ENCODE measurements around the gene GPD2. TPM values are rescaled to one million over a fixed set of nuclear protein-coding genes. Genes with fewer than 3 reads are reported as not detected.

Gene GPD2
- total and polyA plus RNA-seq, 2 donors (not counting 1 experiment from before 2014, with no cell fraction given) = 5.1 to 26.8 TPM

- no peaks in the 10 kb centered on the region for H3K36me3 ChIP-seq (replicated peaks in 1 of 2; ENCODE audit: control extremely low read depth in 1 of 2, control insufficient read depth in 1 of 2, extremely low read depth in 1 of 2, insufficient read depth in 2 of 2, low read length in 1 of 2)
- peak overlapping the region; percentile 97 for H3K9ac ChIP-seq (ENCODE audit: low read length)
- H3K9me3 ChIP-seq (ENCODE audit: control extremely low read depth in 1 of 3, control insufficient read depth in 2 of 3, insufficient read depth in 1 of 3, low read length in 2 of 3) = no peaks in the 10 kb centered on the region
- peak overlapping the region; percentile 71 to 89 (median 74) for H3K4me3 ChIP-seq (ENCODE audit: control extremely low read depth in 1 of 5, extremely low read depth in 1 of 5, insufficient read depth in 1 of 5, low read depth in 2 of 5, low read length in 4 of 5)
- peaks cover 30% of the 10 kb centered on the region for H3K79me2 ChIP-seq (ENCODE audit: control insufficient read depth, insufficient read depth, low read length)
- H3K4me1 Mint-ChIP-seq = peaks cover 32% of the 10 kb centered on the region
- H3K9me3 Mint-ChIP-seq (ENCODE audit: insufficient read depth) = no peaks in the 10 kb centered on the region
- H4K20me1 ChIP-seq (ENCODE audit: control insufficient read depth, insufficient read depth, low read length, poor library complexity, severe bottlenecking) = peaks cover 11% of the 10 kb centered on the region
- peak overlapping the region; percentile 87 for H3K27ac Mint-ChIP-seq
- ATAC-seq (ENCODE audit: low read depth) = no peak
- peaks cover 17 to 26% of the 10 kb centered on the region in 2 donors for H3K4me1 ChIP-seq (ENCODE audit: control insufficient read depth in 2 of 2, insufficient read depth in 2 of 2, low read length in 2 of 2)
- intact Hi-C loops (cut with micrococcal nuclease) = loop anchor here (5.0 kb wide), 2 partner anchors 35 to 1440 kb away; partner anchors contain the start of gene ACVR1
- peak overlapping the region in 1 of 2 donors; percentile 85 for H3K27ac ChIP-seq (ENCODE audit: low read length in 2 of 2)
- TF ChIP-seq EZH2 (IDR thresholded peaks at IDR 0.05; ENCODE audit: borderline replicate concordance, insufficient read depth, low read depth, low read length, poor library complexity, severe bottlenecking) = no peak
- no peak for TF ChIP-seq CTCF (IDR thresholded peaks at IDR 0.05)
- ChIA-PET CTCF (interaction anchor here (0.8 to 1.8 kb wide), 5 partner anchors 35 to 103 kb away, joined by 3 to 4 read pairs (median 3); no protein-coding TSS in a partner anchor), POLR2A (interaction anchor here (0.6 to 1.9 kb wide), 2 partner anchors 37 to 102 kb away, joined by 3 to 6 read pairs; no protein-coding TSS in a partner anchor)
- DNase-seq = no peak
- no peaks in the 10 kb centered on the region for H3K27me3 ChIP-seq (replicated peaks in 1 of 4; ENCODE audit: control extremely low read depth in 1 of 4, control insufficient read depth in 3 of 4, insufficient read depth in 4 of 4, low read length in 3 of 4)
- H3K4me2 ChIP-seq (replicated peaks; ENCODE audit: low read depth, low read length, poor library complexity, severe bottlenecking) = peak overlapping the region; percentile 99
- peak overlapping the region; percentile 98 for H2AFZ ChIP-seq (ENCODE audit: insufficient read depth, low read depth, low read length, poor library complexity, severe bottlenecking)
- 71% methylated on average over 1 of the region's 6 CpGs for WGBS (ENCODE audit: insufficient coverage)
- H3K27me3 Mint-ChIP-seq = no peaks in the 10 kb centered on the region
- H3K4me3 Mint-ChIP-seq = peak overlapping the region; percentile 91
Measured at GRCh38 chr2:156437272-156437930, 1.2 kb downstream of the GPD2 start.

- Histone ChIP-seq H3K9me3 (ENCODE audit: control extremely low read depth in 1 of 3, control insufficient read depth in 2 of 3, insufficient read depth in 1 of 3, low read length in 2 of 3) (no peaks in the 10 kb centered on the region), H3K9ac (ENCODE audit: low read length) (no peak overlapping the region), H4K20me1 (ENCODE audit: control insufficient read depth, insufficient read depth, low read length, poor library complexity, severe bottlenecking) (peaks cover 11% of the 10 kb centered on the region), H3K27me3 (replicated peaks in 1 of 4; ENCODE audit: control extremely low read depth in 1 of 4, control insufficient read depth in 3 of 4, insufficient read depth in 4 of 4, low read length in 3 of 4) (no peaks in the 10 kb centered on the region), H3K4me2 (replicated peaks; ENCODE audit: low read depth, low read length, poor library complexity, severe bottlenecking) (peak overlapping the region; percentile 99), H3K27ac (ENCODE audit: low read length in 2 of 2) (no peak overlapping the region), H3K36me3 (replicated peaks in 1 of 2; ENCODE audit: control extremely low read depth in 1 of 2, control insufficient read depth in 1 of 2, extremely low read depth in 1 of 2, insufficient read depth in 2 of 2, low read length in 1 of 2) (no peaks in the 10 kb centered on the region), H3K4me3 (ENCODE audit: control extremely low read depth in 1 of 5, extremely low read depth in 1 of 5, insufficient read depth in 1 of 5, low read depth in 2 of 5, low read length in 4 of 5) (no peak overlapping the region), H3K79me2 (ENCODE audit: control insufficient read depth, insufficient read depth, low read length) (peaks cover 35% of the 10 kb centered on the region), H2AFZ (ENCODE audit: insufficient read depth, low read depth, low read length, poor library complexity, severe bottlenecking) (no peak overlapping the region), H3K4me1 (ENCODE audit: control insufficient read depth in 2 of 2, insufficient read depth in 2 of 2, low read length in 2 of 2) (peaks cover 17 to 26% of the 10 kb centered on the region in 2 donors)
- intact Hi-C loops (cut with micrococcal nuclease) = loop anchor here (5.0 kb wide), 2 partner anchors 34 to 1439 kb away; partner anchors contain the start of gene ACVR1
- ChIA-PET POLR2A (interaction anchor here (0.6 to 1.9 kb wide), 2 partner anchors 38 to 102 kb away, joined by 3 to 6 read pairs; no protein-coding TSS in a partner anchor), CTCF (interaction anchor here (1.1 to 1.8 kb wide), 4 partner anchors 36 to 246 kb away, joined by 3 to 4 read pairs (median 3); no protein-coding TSS in a partner anchor)
- no peak for ATAC-seq (ENCODE audit: low read depth)
- Mint-ChIP-seq H3K9me3 (ENCODE audit: insufficient read depth) (no peaks in the 10 kb centered on the region), H3K27me3 (no peaks in the 10 kb centered on the region), H3K27ac (no peak overlapping the region), H3K4me1 (peaks cover 32% of the 10 kb centered on the region), H3K4me3 (no peak overlapping the region)
- TF ChIP-seq CTCF (IDR thresholded peaks at IDR 0.05) (no peak), EZH2 (IDR thresholded peaks at IDR 0.05; ENCODE audit: borderline replicate concordance, insufficient read depth, low read depth, low read length, poor library complexity, severe bottlenecking) (no peak)
- no peak for DNase-seq
- no CpG with 5 or more reads among the region's 4 CpGs for WGBS (ENCODE audit: insufficient coverage)
Measured at GRCh38 chr2:156437931-156438410, 1.8 kb downstream of the GPD2 start.
